Gastrocnemius medialis (tissue), 4 donors: ENCODE data around the gene ANKRD33. TPM values are rescaled to one million over a fixed set of nuclear protein-coding genes. Genes with fewer than 3 reads are reported as not detected.

Experiments used
- ATAC-seq, 2 donors: fragments of 150-250 bp; one replicate each; pipeline ENCODE4 v1.9.1; 2016
- DNase-seq, 2 donors: peaks; one replicate each; pipeline ENCODE4 v3.0.0-alpha.2; 2019
- H3K27ac ChIP-seq, 4 donors: fragments of 200-600 bp; sonication (generic); 1 replicate in 1 of 4; 2 replicates in 3 of 4; pipeline ENCODE4 v1.5.1; 2016 to 2018; ENCODE audit warnings: mild to moderate bottlenecking in 2 of 4, moderate library complexity in 1 of 4
- H3K27me3 ChIP-seq, 3 donors: fragments of 200-600 bp; sonication (generic) in 2 of 3; 1 replicate in 1 of 3; 2 replicates in 2 of 3; pipeline versions ENCODE4 v1.5.1 to v1.6.0; 2016 to 2019; ENCODE audit warnings: mild to moderate bottlenecking in 1 of 3, moderate library complexity in 1 of 3
- H3K36me3 ChIP-seq, 2 donors: fragments of 200-600 bp; sonication (generic) in 1 of 2; one replicate each; pipeline ENCODE4 v1.5.1; 2017 to 2018
- H3K4me1 ChIP-seq, 2 donors: fragments of 200-600 bp; sonication (generic) in 1 of 2; one replicate each; pipeline ENCODE4 v1.5.1; 2016 to 2017; ENCODE audit warnings: mild to moderate bottlenecking in 2 of 2
- H3K4me3 ChIP-seq, 4 donors: fragments of 200-600 bp; sonication (generic) in 3 of 4; 1 replicate in 1 of 4; 2 replicates in 3 of 4; pipeline ENCODE4 v1.5.1; 2016 to 2019; ENCODE audit warnings: mild to moderate bottlenecking in 2 of 4
- H3K9me3 ChIP-seq, 3 donors: fragments of 200-600 bp; sonication (generic) in 2 of 3; 1 replicate in 1 of 3; 2 replicates in 2 of 3; pipeline ENCODE4 v1.5.1; 2016 to 2019
- CTCF ChIP-seq, 5 experiments: fragments of 450-650 bp in 3 of 5; fragments of 200-600 bp in 2 of 5; sonication (generic) in 2 of 5; IDR thresholded peaks in 4 of 5; conservative IDR thresholded peaks in 1 of 5; 1 replicate in 4 of 5; 2 replicates in 1 of 5; pipeline ENCODE4 v1.5.1; 2016 to 2019; ENCODE audit warnings: antibody characterized with exemption in 5 of 5, mild to moderate bottlenecking in 3 of 5, moderate library complexity in 3 of 5
- POLR2A ChIP-seq, 2 donors: fragments of 450-650 bp; IDR thresholded peaks; one replicate each; pipeline ENCODE4 v1.6.1; 2017; ENCODE audit warnings: antibody characterized with exemption in 2 of 2, mild to moderate bottlenecking in 2 of 2, moderate library complexity in 2 of 2
- in situ Hi-C, 4 donors: fragments of 200-750 bp; cut with MboI; loops; one replicate each; pipeline versions ENCODE4 v1.15.0 to v1.8.0; 2017; ENCODE audit warnings: low sequenced_read_pairs in 4 of 4
- intact Hi-C: fragments of 100-400 bp; cut with DNase I; formaldehyde crosslinking; loops from one replicate; pipeline ENCODE4 v1.15.1; 2023; ENCODE audit warnings: low total_unique reads
- total RNA-seq, 4 donors: library from RNA; depleted of rRNA; stranded (reverse); fragments of >200 nt; gene quantifications; one replicate each; pipeline versions ENCODE4 v1.1.0 to v1.2.3, GENCODE V29; 2016

ANKRD33 gene
- total RNA-seq, 4 donors from 2014 or later = not detected

GRCh38 chr12:51890511-51891171 is 2.7 kb downstream of the ANKRD33 start:
- H3K9me3 ChIP-seq = no peaks in the 10 kb centered on the region
- no peaks in the 10 kb centered on the region for H3K36me3 ChIP-seq
- no peak overlapping the region for H3K27ac ChIP-seq
- in situ Hi-C loops = loop anchor here (5.0 to 10.0 kb wide), 2 partner anchors 84 to 87 kb away; no protein-coding TSS in a partner anchor
- ATAC-seq = no peak
- intact Hi-C loops = no loop called here
- DNase-seq = no peak
- peaks cover 12 to 16% of the 10 kb centered on the region in 2 donors for H3K4me1 ChIP-seq
- peaks cover 0 to 6% (median 5%) of the 10 kb centered on the region in 3 donors for H3K27me3 ChIP-seq
- TF ChIP-seq CTCF (IDR thresholded peaks at IDR 0.05 in 4 of 5, conservative IDR thresholded peaks at IDR 0.05 in 1 of 5) (no peak), POLR2A (IDR thresholded peaks at IDR 0.05) (no peak)
- no peak overlapping the region for H3K4me3 ChIP-seq

GRCh38 chr12:51891843-51892242 is 3.9 kb downstream of the ANKRD33 start:
- Histone ChIP-seq H3K36me3 (no peaks in the 10 kb centered on the region), H3K4me3 (no peak overlapping the region), H3K27me3 (peaks cover 0 to 6% (median 5%) of the 10 kb centered on the region in 3 donors), H3K9me3 (no peaks in the 10 kb centered on the region), H3K4me1 (peaks cover 4 to 8% of the 10 kb centered on the region in 2 donors), H3K27ac (no peak overlapping the region)
- intact Hi-C loops = no loop called here
- DNase-seq = no peak
- ATAC-seq = no peak
- in situ Hi-C loops = loop anchor here (5.0 to 10.0 kb wide), 2 partner anchors 83 to 85 kb away; no protein-coding TSS in a partner anchor
- TF ChIP-seq POLR2A (IDR thresholded peaks at IDR 0.05) = no peak
- TF ChIP-seq CTCF (IDR thresholded peaks at IDR 0.05 in 4 of 5, conservative IDR thresholded peaks at IDR 0.05 in 1 of 5) = peak in 3 of 5 experiments; percentile 18 to 37 (median 18)

GRCh38 chr12:51893786-51894185 is 5.9 kb downstream of the ANKRD33 start:
- ATAC-seq (no peak), DNase-seq (no peak)
- H3K9me3 ChIP-seq = no peaks in the 10 kb centered on the region
- no peak for TF ChIP-seq CTCF (IDR thresholded peaks at IDR 0.05 in 4 of 5, conservative IDR thresholded peaks at IDR 0.05 in 1 of 5)
- no peak for TF ChIP-seq POLR2A (IDR thresholded peaks at IDR 0.05)
- no peak overlapping the region for H3K27ac ChIP-seq
- no peak overlapping the region for H3K4me3 ChIP-seq
- H3K36me3 ChIP-seq = no peaks in the 10 kb centered on the region
- H3K27me3 ChIP-seq = no peaks in the 10 kb centered on the region
- intact Hi-C loops = loop anchor here (2.0 kb wide), 1 partner anchor 29 kb away; no protein-coding TSS in a partner anchor
- H3K4me1 ChIP-seq = peaks cover 4 to 8% of the 10 kb centered on the region in 2 donors
- in situ Hi-C loops = loop anchor here (5.0 to 10.0 kb wide), 2 partner anchors 81 to 84 kb away; no protein-coding TSS in a partner anchor

GRCh38 chr12:51895378-51896135 is 7.7 kb downstream of the ANKRD33 start:
- Histone ChIP-seq H3K36me3 (no peaks in the 10 kb centered on the region), H3K27me3 (no peaks in the 10 kb centered on the region), H3K4me3 (no peak overlapping the region), H3K9me3 (no peaks in the 10 kb centered on the region), H3K4me1 (peaks cover 4 to 8% of the 10 kb centered on the region in 2 donors), H3K27ac (peak overlapping the region; percentile 11 to 69 (median 41))
- in situ Hi-C loops = loop anchor here in 2 of 4 donors (10.0 kb wide), 1 partner anchor 79 kb away; no protein-coding TSS in a partner anchor
- intact Hi-C loops = loop anchor here (1.0 to 2.0 kb wide), 2 partner anchors 27 to 85 kb away; no protein-coding TSS in a partner anchor
- ATAC-seq (no peak), DNase-seq (no peak)
- TF ChIP-seq POLR2A (IDR thresholded peaks at IDR 0.05) = no peak
- no peak for TF ChIP-seq CTCF (IDR thresholded peaks at IDR 0.05 in 4 of 5, conservative IDR thresholded peaks at IDR 0.05 in 1 of 5)
